Stomach (tissue), 9 donors: Measurements from ENCODE around the gene NCKAP1. TPM values are rescaled to one million over a fixed set of nuclear protein-coding genes. Genes with fewer than 3 reads are reported as not detected.

Experiments used
- DNase-seq, 2 donors: peaks; one replicate each; pipeline versions ENCODE4 v3.0.0 to v3.0.0-alpha.2; 2013 to 2019
- H3K27ac ChIP-seq, 5 donors: fragments of 200-600 bp in 4 of 5; sonication (generic) in 4 of 5; one replicate each; pipeline ENCODE4 v1.5.1; 2013 to 2019; ENCODE audit warnings: mild to moderate bottlenecking in 1 of 5, moderate library complexity in 1 of 5
- H3K27me3 ChIP-seq, 3 donors: fragments of 200-600 bp; sonication (generic); one replicate each; pipeline ENCODE4 v1.5.1; 2017 to 2019; ENCODE audit warnings: mixed run types in 1 of 3
- H3K36me3 ChIP-seq, 4 donors: fragments of 200-600 bp; sonication (generic); 1 replicate in 3 of 4; 2 replicates in 1 of 4; pipeline ENCODE4 v1.5.1; 2016 to 2019
- H3K4me1 ChIP-seq, 4 donors: fragments of 200-600 bp; sonication (generic); one replicate each; pipeline ENCODE4 v1.5.1; 2016 to 2019
- H3K4me3 ChIP-seq, 4 donors: fragments of 200-600 bp; sonication (generic) in 3 of 4; one replicate each; pipeline ENCODE4 v1.5.1; 2016 to 2019; ENCODE audit warnings: mild to moderate bottlenecking in 1 of 4
- H3K9me3 ChIP-seq, 4 donors: fragments of 200-600 bp; sonication (generic); one replicate each; pipeline ENCODE4 v1.5.1; 2016 to 2019
- CTCF ChIP-seq, 7 experiments: fragments of 450-650 bp in 4 of 7; fragments of 200-600 bp in 3 of 7; sonication (generic) in 3 of 7; IDR thresholded peaks; one replicate each; pipeline ENCODE4 v1.5.1; 2016 to 2019; ENCODE audit warnings: antibody characterized with exemption in 7 of 7, control low read depth in 2 of 7, mild to moderate bottlenecking in 1 of 7
- EP300 ChIP-seq: sonication (generic); formaldehyde crosslinking; IDR thresholded peaks from one replicate; pipeline ENCODE4 v1.6.1; 2017; ENCODE audit warnings: antibody characterized with exemption
- POLR2A ChIP-seq, 4 donors: fragments of 450-650 bp; IDR thresholded peaks; one replicate each; pipeline ENCODE4 v1.6.1; 2016; ENCODE audit warnings: antibody characterized with exemption in 4 of 4, control low read depth in 2 of 4, mild to moderate bottlenecking in 1 of 4, moderate library complexity in 1 of 4
- POLR2AphosphoS5 ChIP-seq, 3 donors: sonication (generic); formaldehyde crosslinking; IDR thresholded peaks; one replicate each; pipeline ENCODE4 v1.6.1; 2016; ENCODE audit warnings: antibody characterized with exemption in 3 of 3
- WGBS, 5 donors: extraction: QIAGEN DNeasy Blood & Tissue Kit in 3 of 5; methylation state at CpG; one replicate each; pipeline versions ENCODE4 v1.1.5 to v1.1.7; 2013 to 2018; 5-methylcytosine and 5-hydroxymethylcytosine counted together
- intact Hi-C: fragments of 100-400 bp; cut with DNase I; formaldehyde crosslinking; loops from one replicate; pipeline ENCODE4 v1.15.1; 2023; ENCODE audit warnings: low total_unique reads
- polyA plus RNA-seq, 3 donors: library from polyadenylated mRNA; stranded (reverse); fragments of 200-250 nt; gene quantifications; one replicate each; pipeline ENCODE4 v1.2.3, GENCODE V29; 2013
- total RNA-seq, 5 donors: library from RNA; depleted of rRNA; stranded (reverse); fragments of >200 nt; gene quantifications; one replicate each; pipeline versions ENCODE4 v1.1.0 to v1.2.3, GENCODE V29; 2014 to 2016
- donor health status: healthy with polysubstance abuse.
- donor health status: Bipolar disorder and iron deficiency.
- donor health status: healthy.

NCKAP1 gene
- total and polyA plus RNA-seq, 8 donors: 13.0 to 262 (median 68.8) TPM

- Histone ChIP-seq H3K27ac (no peak overlapping the region), H3K27me3 (no peaks in the 10 kb centered on the region), H3K4me1 (peaks cover 0 to 3% (median 0%) of the 10 kb centered on the region in 4 donors), H3K4me3 (no peak overlapping the region), H3K36me3 (no peaks in the 10 kb centered on the region), H3K9me3 (no peaks in the 10 kb centered on the region)
- 80 to 90% (median 82%) methylated on average over 7 of the region's 7 CpGs for WGBS, 5 donors
- DNase-seq: no peak
- intact Hi-C loops: no loop called here
- no peak for TF ChIP-seq EP300
- no peak for TF ChIP-seq POLR2A (IDR thresholded peaks at IDR 0.05)
- TF ChIP-seq CTCF (IDR thresholded peaks at IDR 0.05): no peak
- TF ChIP-seq POLR2AphosphoS5 (IDR thresholded peaks at IDR 0.05): no peak
Measured at GRCh38 chr2:182890305-182890704, 148.0 kb downstream of the NCKAP1 start.

GRCh38 chr2:182887753-182888415 lies 150.4 kb downstream of the NCKAP1 start:
- peaks cover 0 to 3% (median 0%) of the 10 kb centered on the region in 4 donors for H3K4me1 ChIP-seq
- H3K36me3 ChIP-seq: no peaks in the 10 kb centered on the region
- H3K9me3 ChIP-seq: no peaks in the 10 kb centered on the region
- no peak overlapping the region for H3K27ac ChIP-seq
- H3K4me3 ChIP-seq: no peak overlapping the region
- no peak for DNase-seq
- H3K27me3 ChIP-seq: no peaks in the 10 kb centered on the region
- 80 to 87% (median 85%) methylated on average over 4 of the region's 4 CpGs for WGBS, 5 donors
- intact Hi-C loops: no loop called here
- TF ChIP-seq CTCF (IDR thresholded peaks at IDR 0.05) (no peak), EP300 (no peak), POLR2AphosphoS5 (IDR thresholded peaks at IDR 0.05) (no peak), POLR2A (IDR thresholded peaks at IDR 0.05) (no peak)

- no peak for DNase-seq
- H3K36me3 ChIP-seq: no peaks in the 10 kb centered on the region
- WGBS, 5 donors: 57 to 72% (median 68%) methylated on average over 5 to 6 of the region's 6 CpGs
Measured at GRCh38 chr2:182887093-182887492, 151.2 kb downstream of the NCKAP1 start.

GRCh38 chr2:182885771-182886170 lies 152.5 kb downstream of the NCKAP1 start:
- TF ChIP-seq EP300: no peak
- no peak for TF ChIP-seq POLR2A (IDR thresholded peaks at IDR 0.05)
- TF ChIP-seq POLR2AphosphoS5 (IDR thresholded peaks at IDR 0.05): no peak
- TF ChIP-seq CTCF (IDR thresholded peaks at IDR 0.05): no peak
- H3K36me3 ChIP-seq: no peaks in the 10 kb centered on the region
- H3K9me3 ChIP-seq: no peaks in the 10 kb centered on the region
- 90 to 100% (median 96%) methylated on average over 1 of the region's 1 CpG for WGBS, 5 donors
- no peak overlapping the region for H3K4me3 ChIP-seq
- intact Hi-C loops: no loop called here
- no peaks in the 10 kb centered on the region for H3K4me1 ChIP-seq
- H3K27me3 ChIP-seq: no peaks in the 10 kb centered on the region
- no peak for DNase-seq
- no peak overlapping the region for H3K27ac ChIP-seq

More at GRCh38 chr2:182887093-182887492, 151.2 kb downstream of the NCKAP1 start:
- H3K27ac ChIP-seq: no peak overlapping the region
- TF ChIP-seq EP300 (no peak), POLR2AphosphoS5 (IDR thresholded peaks at IDR 0.05) (no peak), POLR2A (IDR thresholded peaks at IDR 0.05) (no peak), CTCF (IDR thresholded peaks at IDR 0.05) (no peak)
- H3K9me3 ChIP-seq: no peaks in the 10 kb centered on the region
- no peak overlapping the region for H3K4me3 ChIP-seq
- no peaks in the 10 kb centered on the region for H3K27me3 ChIP-seq
- intact Hi-C loops: no loop called here
- H3K4me1 ChIP-seq: peaks cover 0 to 3% (median 0%) of the 10 kb centered on the region in 4 donors
